SK-N-SH (cell line): Measurements from ENCODE around the gene H6PD. TPM values are rescaled to one million over a fixed set of nuclear protein-coding genes. Genes with fewer than 3 reads are reported as not detected.

Experiments used
- CTCF ChIA-PET: fragments of 300-600, 350-600 bp; formaldehyde crosslinking; extraction: SDS; loops from one replicate; lab custom pipeline; 2021; lab: Yijun Ruan, JAX
- POLR2A ChIA-PET: fragments of 350-600 bp; sonication (Branson Sonifier 250); formaldehyde crosslinking; extraction: SDS; loops from one replicate; lab custom pipeline; 2020; ENCODE audit warnings: antibody characterized with exemption, inconsistent platforms; lab: Yijun Ruan, JAX
- DNase-seq: peaks from one replicate; pipeline ENCODE4 v3.0.0; 2012
- H2AFZ ChIP-seq: fragments of 200-600 bp; sonication (generic); 2 replicates; pipeline ENCODE4 v1.8.1; 2016; ENCODE audit warnings: antibody characterized with exemption, mild to moderate bottlenecking, low read depth
- H3F3A ChIP-seq: fragments of 200-600 bp; sonication (generic); replicated peaks from 2 replicates; pipeline ENCODE3; 2016; ENCODE audit warnings: antibody characterized with exemption, mild to moderate bottlenecking; ENCODE audit not compliant: insufficient read depth
- H3K27ac ChIP-seq, 2 experiments: fragments of 200-500 bp in 1 of 2; fragments of 200-600 bp in 1 of 2; sonication (Bioruptor generic) in 1 of 2; sonication (generic), shearing (Covaris generic) in 1 of 2; 2 replicates each; pipeline versions ENCODE4 v1.5.1 to v1.6.1; 2014 to 2016; ENCODE audit warnings: low read depth in 2 of 2, inconsistent platforms in 1 of 2, low read length in 1 of 2, mild to moderate bottlenecking in 1 of 2, mixed read lengths in 1 of 2
- H3K27me3 ChIP-seq: fragments of 200-600 bp; sonication (generic), shearing (Covaris generic); 2 replicates; pipeline ENCODE4 v1.6.1; 2016; ENCODE audit warnings: mixed run types; ENCODE audit not compliant: insufficient read depth
- H3K36me3 ChIP-seq, 2 experiments: fragments of 200-500 bp in 1 of 2; fragments of 200-600 bp in 1 of 2; sonication (Bioruptor generic) in 1 of 2; sonication (generic) in 1 of 2; replicated peaks in 1 of 2; 2 replicates each; pipeline versions ENCODE3 to v1.5.1; 2014 to 2016; ENCODE audit warnings: low read length in 1 of 2, mild to moderate bottlenecking in 1 of 2; ENCODE audit not compliant: insufficient read depth in 2 of 2, control insufficient read depth in 1 of 2
- H3K4me1 ChIP-seq, 2 experiments: fragments of 200-500 bp in 1 of 2; fragments of 200-600 bp in 1 of 2; sonication (Bioruptor generic) in 1 of 2; sonication (generic), shearing (Covaris generic) in 1 of 2; 2 replicates each; pipeline versions ENCODE4 v1.5.1 to v1.6.1; 2014 to 2016; ENCODE audit warnings: low read depth in 1 of 2, low read length in 1 of 2, mixed run types in 1 of 2; ENCODE audit not compliant: insufficient read depth in 2 of 2, control insufficient read depth in 1 of 2
- H3K4me2 ChIP-seq: fragments of 200-600 bp; sonication (generic), shearing (Covaris generic); 2 replicates; pipeline ENCODE4 v1.6.1; 2017; ENCODE audit warnings: mixed run types
- H3K4me3 ChIP-seq, 2 experiments: fragments of 200-500 bp in 1 of 2; fragments of 200-600 bp in 1 of 2; sonication (Bioruptor generic) in 1 of 2; sonication (generic), shearing (Covaris generic) in 1 of 2; 2 replicates each; pipeline versions ENCODE4 v1.5.1 to v1.8.1; 2014 to 2016; ENCODE audit warnings: low read depth in 2 of 2, inconsistent platforms in 1 of 2, low read length in 1 of 2, mild to moderate bottlenecking in 1 of 2, mixed read lengths in 1 of 2, moderate library complexity in 1 of 2
- H3K79me2 ChIP-seq: fragments of 200-600 bp; sonication (generic); 2 replicates; pipeline ENCODE4 v1.8.1; 2017; ENCODE audit warnings: mild to moderate bottlenecking; ENCODE audit not compliant: insufficient read depth
- H3K9ac ChIP-seq: fragments of 200-600 bp; sonication (generic); 2 replicates; pipeline ENCODE4 v1.6.1; 2017; ENCODE audit warnings: mixed run types
- H3K9me2 ChIP-seq: fragments of 200-600 bp; sonication (generic); 2 replicates; pipeline ENCODE4 v1.6.1; 2017; ENCODE audit warnings: mixed run types
- H3K9me3 ChIP-seq: fragments of 200-600 bp; sonication (generic); 2 replicates; pipeline ENCODE4 v1.6.1; 2017; ENCODE audit warnings: mixed run types, mild to moderate bottlenecking, moderate library complexity
- H4K20me1 ChIP-seq: fragments of 200-600 bp; sonication (generic); 2 replicates; pipeline ENCODE4 v1.6.1; 2017; ENCODE audit warnings: mild to moderate bottlenecking, mixed run types; ENCODE audit not compliant: insufficient read depth
- CHD2 ChIP-seq: fragments of 150-350 bp; IDR thresholded peaks from 2 replicates; pipeline ENCODE4 v1.6.1; 2018; ENCODE audit warnings: low read length; ENCODE audit not compliant: partially characterized antibody
- EP300 ChIP-seq, 2 experiments: IDR thresholded peaks; 2 replicates each; pipeline versions ENCODE4 v1.4.0 to v1.6.1; 2012; ENCODE audit warnings: borderline replicate concordance in 1 of 2, low read depth in 1 of 2, low read length in 1 of 2
- FOSL2 ChIP-seq: IDR thresholded peaks from 2 replicates; pipeline ENCODE4 v1.4.0; 2012; ENCODE audit warnings: low read depth, mild to moderate bottlenecking, moderate library complexity, borderline replicate concordance
- FOXM1 ChIP-seq: IDR thresholded peaks from 2 replicates; pipeline ENCODE4 v1.4.0; 2012; ENCODE audit warnings: low read depth, mild to moderate bottlenecking
- MXI1 ChIP-seq: IDR thresholded peaks from 2 replicates; pipeline ENCODE4 v1.6.1; 2012; ENCODE audit warnings: mild to moderate bottlenecking, low read depth, low read length, improper control_type of control experiment
- RXRA ChIP-seq: IDR thresholded peaks from 2 replicates; pipeline ENCODE4 v1.4.0; 2012; ENCODE audit warnings: low read depth, mild to moderate bottlenecking, borderline replicate concordance
- SIN3A ChIP-seq: IDR thresholded peaks from 2 replicates; pipeline ENCODE4 v1.6.1; 2012; ENCODE audit warnings: low read depth, mild to moderate bottlenecking, low read length, moderate library complexity, borderline replicate concordance
- SMC3 ChIP-seq: IDR thresholded peaks from 2 replicates; pipeline ENCODE4 v1.6.1; 2012; ENCODE audit warnings: low read depth, low read length, improper control_type of control experiment
- TEAD4 ChIP-seq: IDR thresholded peaks from 2 replicates; pipeline ENCODE4 v1.4.0; 2012; ENCODE audit warnings: mild to moderate bottlenecking, borderline replicate concordance; ENCODE audit not compliant: insufficient read depth
- WGBS: methylation state at CpG from one replicate; pipeline ENCODE4 v1.1.6; 2017; ENCODE audit warnings: low lambda C conversion rate; 5-methylcytosine and 5-hydroxymethylcytosine counted together
- polyA plus RNA-seq, 3 experiments: library from polyadenylated mRNA; depleted of rRNA; stranded (reverse); fragments of >200 nt; gene quantifications; 2 replicates each; pipeline ENCODE4 v1.2.3, GENCODE V29; 2012
- TF ChIP-seq, protein P1 (sequence below): fragments of 150-350 bp; IDR thresholded peaks from 2 replicates; pipeline ENCODE4 v1.6.1; 2017; ENCODE audit warnings: antibody characterized with exemption, low read length, low read depth, borderline replicate concordance
- TF ChIP-seq, protein P2 (sequence below): IDR thresholded peaks from 2 replicates; pipeline ENCODE4; 2012
- TF ChIP-seq, protein P3 (sequence below): fragments of 200-600 bp; sonication (generic); IDR thresholded peaks from 2 replicates; pipeline ENCODE4 v1.6.1; 2017; ENCODE audit warnings: antibody characterized with exemption, mild to moderate bottlenecking, moderate library complexity
- TF ChIP-seq, protein P4 (sequence below): fragments of 150-350 bp; IDR thresholded peaks from 2 replicates; pipeline ENCODE4 v1.6.1; 2016; ENCODE audit warnings: mild to moderate bottlenecking, low read depth, low read length
- TF ChIP-seq, protein P5 (sequence below): IDR thresholded peaks from 2 replicates; pipeline ENCODE4 v1.4.0; 2012; ENCODE audit warnings: low read depth, borderline replicate concordance

The H6PD gene
- polyA plus RNA-seq, 1 of the 3 experiments (the other 2 are of a cell fraction) = 19.1 TPM

DNA sequence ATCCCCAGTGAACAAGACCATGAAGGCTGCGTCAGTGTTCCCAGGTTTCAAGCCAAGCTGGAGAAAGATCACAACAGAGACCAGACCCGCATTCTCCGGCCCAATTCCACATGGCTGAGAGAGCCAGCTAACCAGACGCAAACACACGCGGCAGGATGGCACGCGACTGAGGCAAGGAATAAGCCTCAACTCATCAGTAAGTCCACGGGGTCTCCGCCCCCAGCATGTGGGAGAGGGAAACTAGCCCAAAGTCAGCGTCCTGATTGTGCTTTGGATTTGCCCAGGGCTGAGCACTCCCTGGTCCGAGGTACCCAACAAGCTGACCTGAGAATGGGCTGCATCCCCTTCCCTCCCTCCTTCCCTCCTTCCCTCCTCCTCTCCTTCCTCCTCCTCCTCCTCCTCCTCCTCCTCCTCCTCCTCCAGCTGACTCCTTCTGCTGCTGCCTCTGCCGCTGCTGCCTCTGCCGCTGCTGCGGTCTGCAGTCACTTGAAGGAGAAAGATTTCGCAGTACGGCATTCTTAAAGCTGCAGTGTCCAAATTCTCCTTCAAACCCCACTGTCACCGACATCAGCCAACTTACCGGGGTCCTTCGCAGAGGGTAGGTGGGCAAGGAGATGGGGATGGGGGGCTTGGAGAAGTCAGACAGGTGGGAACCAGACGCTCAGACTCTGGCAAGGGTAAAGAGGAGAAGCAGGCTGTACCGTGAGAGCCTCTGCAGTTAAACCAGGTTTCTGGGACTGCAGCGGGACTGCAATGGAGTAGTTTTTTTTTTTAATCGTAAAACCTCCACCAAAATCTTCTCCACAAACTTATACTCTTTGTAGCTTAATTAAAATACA, 33.0 kb upstream of the H6PD start:
- Histone ChIP-seq H3K9ac (peak overlapping the region; percentile 34; the same call in 1 of the 2 replicates), H4K20me1 (no peaks in the 10 kb centered on the region), H3K4me2 (peak overlapping the region; percentile 89), H3K27me3 (no peaks in the 10 kb centered on the region; the same call in 1 of the 2 replicates), H3K79me2 (no peaks in the 10 kb centered on the region), H3K36me3 (no peaks in the 10 kb centered on the region), H2AFZ (peak overlapping the region; percentile 79; the same call in 1 of the 2 replicates), H3F3A (no peaks in the 10 kb centered on the region), H3K4me3 (peak overlapping the region; percentile 47 to 54), H3K4me1 (peaks cover 0 to 14% of the 10 kb centered on the region in 2 experiments; a peak in 1 of 4 replicates), H3K9me2 (no peaks in the 10 kb centered on the region), H3K27ac (no peak overlapping the region), H3K9me3 (no peaks in the 10 kb centered on the region)
- DNase-seq = peak; percentile 40
- CTCF ChIA-PET = interaction anchor here (0.8 to 8.4 kb wide), 18 partner anchors 9 to 289 kb away, joined by 3 to 138 read pairs (median 4); partner anchors contain the start of gene H6PD
- peak; percentile 58 for TF ChIP-seq MXI1
- TF ChIP-seq, protein P1, sequence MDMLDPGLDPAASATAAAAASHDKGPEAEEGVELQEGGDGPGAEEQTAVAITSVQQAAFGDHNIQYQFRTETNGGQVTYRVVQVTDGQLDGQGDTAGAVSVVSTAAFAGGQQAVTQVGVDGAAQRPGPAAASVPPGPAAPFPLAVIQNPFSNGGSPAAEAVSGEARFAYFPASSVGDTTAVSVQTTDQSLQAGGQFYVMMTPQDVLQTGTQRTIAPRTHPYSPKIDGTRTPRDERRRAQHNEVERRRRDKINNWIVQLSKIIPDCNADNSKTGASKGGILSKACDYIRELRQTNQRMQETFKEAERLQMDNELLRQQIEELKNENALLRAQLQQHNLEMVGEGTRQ = no peak
- WGBS = 3% methylated on average over 16 of the region's 24 CpGs
- POLR2A ChIA-PET = no interaction called here

DNA sequence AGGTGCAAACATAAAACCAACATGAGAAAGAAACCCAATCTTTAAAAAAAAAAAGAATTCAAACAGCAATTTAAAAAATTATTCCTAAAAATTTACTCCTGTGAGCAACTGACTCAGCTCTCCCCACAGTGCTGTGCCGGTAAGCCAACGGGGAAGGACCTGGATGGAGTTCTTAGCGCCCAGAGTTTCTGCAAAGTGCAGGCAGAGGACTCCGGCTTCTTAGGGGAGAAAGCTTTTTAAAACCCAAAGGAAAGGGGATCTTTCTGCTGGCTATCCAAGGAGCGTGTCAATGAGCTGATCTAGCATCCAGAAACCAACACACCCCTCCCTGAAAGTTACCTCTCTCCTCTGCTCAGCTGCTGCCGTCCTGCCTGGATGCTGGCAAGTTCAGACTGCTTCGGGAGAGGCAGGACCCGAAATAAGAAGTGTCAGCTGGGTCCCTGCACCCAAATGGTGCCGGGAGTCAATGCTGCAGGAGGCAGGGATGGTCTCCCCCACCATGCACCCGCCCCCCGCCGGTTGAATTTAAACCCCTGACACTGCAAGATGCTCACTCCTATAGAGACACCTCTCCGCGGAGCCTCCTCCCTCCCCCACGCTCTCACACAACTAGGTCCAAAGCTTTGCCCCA, 32.2 kb upstream of the H6PD start:
- WGBS = 12% methylated on average over 13 of the region's 15 CpGs
- Histone ChIP-seq H3K27ac (no peak overlapping the region), H3K4me3 (peak overlapping the region in 1 of 2 experiments; percentile 47; a peak in 3 of 4 replicates)
- TF ChIP-seq, protein P2, sequence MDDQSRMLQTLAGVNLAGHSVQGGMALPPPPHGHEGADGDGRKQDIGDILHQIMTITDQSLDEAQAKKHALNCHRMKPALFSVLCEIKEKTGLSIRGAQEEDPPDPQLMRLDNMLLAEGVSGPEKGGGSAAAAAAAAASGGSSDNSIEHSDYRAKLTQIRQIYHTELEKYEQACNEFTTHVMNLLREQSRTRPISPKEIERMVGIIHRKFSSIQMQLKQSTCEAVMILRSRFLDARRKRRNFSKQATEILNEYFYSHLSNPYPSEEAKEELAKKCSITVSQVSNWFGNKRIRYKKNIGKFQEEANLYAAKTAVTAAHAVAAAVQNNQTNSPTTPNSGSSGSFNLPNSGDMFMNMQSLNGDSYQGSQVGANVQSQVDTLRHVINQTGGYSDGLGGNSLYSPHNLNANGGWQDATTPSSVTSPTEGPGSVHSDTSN = no peak
- TF ChIP-seq, protein P3, sequence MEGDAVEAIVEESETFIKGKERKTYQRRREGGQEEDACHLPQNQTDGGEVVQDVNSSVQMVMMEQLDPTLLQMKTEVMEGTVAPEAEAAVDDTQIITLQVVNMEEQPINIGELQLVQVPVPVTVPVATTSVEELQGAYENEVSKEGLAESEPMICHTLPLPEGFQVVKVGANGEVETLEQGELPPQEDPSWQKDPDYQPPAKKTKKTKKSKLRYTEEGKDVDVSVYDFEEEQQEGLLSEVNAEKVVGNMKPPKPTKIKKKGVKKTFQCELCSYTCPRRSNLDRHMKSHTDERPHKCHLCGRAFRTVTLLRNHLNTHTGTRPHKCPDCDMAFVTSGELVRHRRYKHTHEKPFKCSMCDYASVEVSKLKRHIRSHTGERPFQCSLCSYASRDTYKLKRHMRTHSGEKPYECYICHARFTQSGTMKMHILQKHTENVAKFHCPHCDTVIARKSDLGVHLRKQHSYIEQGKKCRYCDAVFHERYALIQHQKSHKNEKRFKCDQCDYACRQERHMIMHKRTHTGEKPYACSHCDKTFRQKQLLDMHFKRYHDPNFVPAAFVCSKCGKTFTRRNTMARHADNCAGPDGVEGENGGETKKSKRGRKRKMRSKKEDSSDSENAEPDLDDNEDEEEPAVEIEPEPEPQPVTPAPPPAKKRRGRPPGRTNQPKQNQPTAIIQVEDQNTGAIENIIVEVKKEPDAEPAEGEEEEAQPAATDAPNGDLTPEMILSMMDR = no peak
- TF ChIP-seq FOXM1 (no peak), RXRA (no peak), FOSL2 (no peak), SMC3 (no peak), CHD2 (no peak), EP300 (IDR thresholded peaks at IDR 0.05; ENCODE audit: borderline replicate concordance in 1 of 2, low read depth in 1 of 2, low read length in 1 of 2) (no peak), TEAD4 (no peak), SIN3A (no peak)
- TF ChIP-seq, protein P4, sequence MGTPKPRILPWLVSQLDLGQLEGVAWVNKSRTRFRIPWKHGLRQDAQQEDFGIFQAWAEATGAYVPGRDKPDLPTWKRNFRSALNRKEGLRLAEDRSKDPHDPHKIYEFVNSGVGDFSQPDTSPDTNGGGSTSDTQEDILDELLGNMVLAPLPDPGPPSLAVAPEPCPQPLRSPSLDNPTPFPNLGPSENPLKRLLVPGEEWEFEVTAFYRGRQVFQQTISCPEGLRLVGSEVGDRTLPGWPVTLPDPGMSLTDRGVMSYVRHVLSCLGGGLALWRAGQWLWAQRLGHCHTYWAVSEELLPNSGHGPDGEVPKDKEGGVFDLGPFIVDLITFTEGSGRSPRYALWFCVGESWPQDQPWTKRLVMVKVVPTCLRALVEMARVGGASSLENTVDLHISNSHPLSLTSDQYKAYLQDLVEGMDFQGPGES = no peak
- TF ChIP-seq, protein P5, sequence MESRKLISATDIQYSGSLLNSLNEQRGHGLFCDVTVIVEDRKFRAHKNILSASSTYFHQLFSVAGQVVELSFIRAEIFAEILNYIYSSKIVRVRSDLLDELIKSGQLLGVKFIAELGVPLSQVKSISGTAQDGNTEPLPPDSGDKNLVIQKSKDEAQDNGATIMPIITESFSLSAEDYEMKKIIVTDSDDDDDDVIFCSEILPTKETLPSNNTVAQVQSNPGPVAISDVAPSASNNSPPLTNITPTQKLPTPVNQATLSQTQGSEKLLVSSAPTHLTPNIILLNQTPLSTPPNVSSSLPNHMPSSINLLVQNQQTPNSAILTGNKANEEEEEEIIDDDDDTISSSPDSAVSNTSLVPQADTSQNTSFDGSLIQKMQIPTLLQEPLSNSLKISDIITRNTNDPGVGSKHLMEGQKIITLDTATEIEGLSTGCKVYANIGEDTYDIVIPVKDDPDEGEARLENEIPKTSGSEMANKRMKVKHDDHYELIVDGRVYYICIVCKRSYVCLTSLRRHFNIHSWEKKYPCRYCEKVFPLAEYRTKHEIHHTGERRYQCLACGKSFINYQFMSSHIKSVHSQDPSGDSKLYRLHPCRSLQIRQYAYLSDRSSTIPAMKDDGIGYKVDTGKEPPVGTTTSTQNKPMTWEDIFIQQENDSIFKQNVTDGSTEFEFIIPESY = no peak
- TF ChIP-seq, protein P1 = no peak

More for the DNA sequence above, 32.2 kb upstream of the H6PD start:
- H4K20me1 ChIP-seq = no peaks in the 10 kb centered on the region
- peak overlapping the region; percentile 34; the same call in 1 of the 2 replicates for H3K9ac ChIP-seq
- peak overlapping the region; percentile 89 for H3K4me2 ChIP-seq
- CTCF ChIA-PET = interaction anchor here (0.6 to 2.4 kb wide), 13 partner anchors 10 to 288 kb away, joined by 3 to 12 read pairs (median 3); no protein-coding TSS in a partner anchor
- no peaks in the 10 kb centered on the region for H3K9me2 ChIP-seq
- DNase-seq = no peak
- H3K9me3 ChIP-seq = no peaks in the 10 kb centered on the region
- H3K27me3 ChIP-seq = no peaks in the 10 kb centered on the region; the same call in 1 of the 2 replicates
- H3K79me2 ChIP-seq = no peaks in the 10 kb centered on the region
- peak overlapping the region; percentile 79; the same call in 1 of the 2 replicates for H2AFZ ChIP-seq
- POLR2A ChIA-PET = no interaction called here
- no peaks in the 10 kb centered on the region for H3F3A ChIP-seq
- H3K36me3 ChIP-seq = no peaks in the 10 kb centered on the region
- H3K4me1 ChIP-seq = peaks cover 0 to 14% of the 10 kb centered on the region in 2 experiments; a peak in 1 of 4 replicates
